ENCODE data around the gene KRT39.

KRT39 gene

GRCh38 chr17:40966848-40967247 lies at the start of gene KRT39:
Gene KRT39 (minus strand): TSS chr17:40966948. CDS start chr17:40966856, 92 bp downstream.
- no peak within 1 kb of the TSS for H3K4me3 ChIP-seq (ENCODE audit: low read length)
- DNase-seq (ENCODE audit: low read depth) = no peak
- TF ChIP-seq, protein P1, sequence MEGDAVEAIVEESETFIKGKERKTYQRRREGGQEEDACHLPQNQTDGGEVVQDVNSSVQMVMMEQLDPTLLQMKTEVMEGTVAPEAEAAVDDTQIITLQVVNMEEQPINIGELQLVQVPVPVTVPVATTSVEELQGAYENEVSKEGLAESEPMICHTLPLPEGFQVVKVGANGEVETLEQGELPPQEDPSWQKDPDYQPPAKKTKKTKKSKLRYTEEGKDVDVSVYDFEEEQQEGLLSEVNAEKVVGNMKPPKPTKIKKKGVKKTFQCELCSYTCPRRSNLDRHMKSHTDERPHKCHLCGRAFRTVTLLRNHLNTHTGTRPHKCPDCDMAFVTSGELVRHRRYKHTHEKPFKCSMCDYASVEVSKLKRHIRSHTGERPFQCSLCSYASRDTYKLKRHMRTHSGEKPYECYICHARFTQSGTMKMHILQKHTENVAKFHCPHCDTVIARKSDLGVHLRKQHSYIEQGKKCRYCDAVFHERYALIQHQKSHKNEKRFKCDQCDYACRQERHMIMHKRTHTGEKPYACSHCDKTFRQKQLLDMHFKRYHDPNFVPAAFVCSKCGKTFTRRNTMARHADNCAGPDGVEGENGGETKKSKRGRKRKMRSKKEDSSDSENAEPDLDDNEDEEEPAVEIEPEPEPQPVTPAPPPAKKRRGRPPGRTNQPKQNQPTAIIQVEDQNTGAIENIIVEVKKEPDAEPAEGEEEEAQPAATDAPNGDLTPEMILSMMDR (IDR thresholded peaks at IDR 0.05; ENCODE audit: insufficient read depth, low read depth, low read length, missing control alignments) = no peak

GRCh38 chr17:41015454-41015853 lies 48.7 kb upstream of the KRT39 start:
- no peak overlapping the region for H3K4me3 ChIP-seq (ENCODE audit: low read length)

GRCh38 chr17:41013606-41014005 lies 46.9 kb upstream of the KRT39 start:
- no peak for DNase-seq (ENCODE audit: low read depth)
- TF ChIP-seq, protein P1 (IDR thresholded peaks at IDR 0.05; ENCODE audit: insufficient read depth, low read depth, low read length, missing control alignments) = no peak
- no peak overlapping the region for H3K4me3 ChIP-seq (ENCODE audit: low read length)

More at GRCh38 chr17:41015454-41015853, 48.7 kb upstream of the KRT39 start:
- TF ChIP-seq, protein P1 (IDR thresholded peaks at IDR 0.05; ENCODE audit: insufficient read depth, low read depth, low read length, missing control alignments) = no peak
- DNase-seq (ENCODE audit: low read depth) = peak; percentile 15

DNA sequence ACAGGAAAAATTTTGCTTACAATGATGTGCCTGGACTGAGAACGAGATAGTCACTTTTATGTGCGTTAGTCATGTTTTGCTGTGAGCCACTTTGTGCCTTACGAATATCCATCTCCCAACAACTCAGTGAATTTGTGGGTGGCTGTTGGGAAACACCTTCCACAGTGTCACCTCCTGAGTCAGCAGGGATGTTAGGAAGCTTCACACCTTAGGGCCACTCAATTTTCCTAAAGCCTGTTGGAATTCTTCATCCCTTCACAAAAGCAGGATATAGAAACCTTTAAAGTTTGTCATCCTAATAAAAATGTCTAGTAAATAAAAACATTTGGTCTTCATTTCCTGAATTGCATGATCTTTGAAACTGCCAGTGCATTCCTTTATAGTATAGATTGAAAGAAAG lies 46.4 kb upstream of the KRT39 start:
- TF ChIP-seq, protein P1 (IDR thresholded peaks at IDR 0.05; ENCODE audit: insufficient read depth, low read depth, low read length, missing control alignments) = no peak
- no peak overlapping the region for H3K4me3 ChIP-seq (ENCODE audit: low read length)
- DNase-seq (ENCODE audit: low read depth) = peak; percentile 52

DNA sequence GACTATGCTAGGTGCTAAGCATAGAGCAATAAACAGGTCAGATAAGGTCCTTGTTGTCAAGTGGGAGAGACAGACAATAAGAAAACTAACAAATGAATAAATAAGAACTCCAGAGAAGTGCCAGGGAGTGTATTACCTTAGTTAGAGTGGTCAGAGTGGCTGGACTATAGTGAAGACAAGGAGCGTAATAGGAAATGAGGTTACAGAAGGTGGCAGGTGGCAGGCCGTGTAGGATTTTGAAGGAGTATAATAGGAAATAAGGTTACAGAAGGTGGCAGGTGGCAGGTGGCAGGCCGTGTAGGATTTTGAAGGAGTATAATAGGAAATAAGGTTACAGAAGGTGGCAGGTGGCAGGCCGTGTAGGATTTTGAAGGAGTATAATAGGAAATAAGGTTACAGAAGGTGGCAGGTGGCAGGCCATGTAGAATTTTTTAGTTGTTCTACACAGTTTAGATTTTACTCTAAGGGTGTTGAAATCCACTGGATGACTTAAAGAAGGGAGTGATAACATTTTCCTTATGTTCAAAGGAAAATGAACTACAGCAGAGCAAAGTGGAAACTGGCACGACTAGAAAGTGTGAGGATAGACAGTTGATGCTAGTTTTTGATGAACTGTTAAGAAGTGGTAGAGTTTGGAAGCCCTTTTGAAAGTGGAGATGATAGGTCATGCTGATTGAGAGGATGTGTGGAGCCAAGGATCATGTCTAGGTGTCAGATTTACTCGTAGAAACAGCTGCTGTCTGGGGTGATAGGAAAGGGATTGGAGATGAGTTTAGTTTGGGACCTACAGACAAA lies 45.8 kb upstream of the KRT39 start:
- DNase-seq (ENCODE audit: low read depth) = no peak
- no peak overlapping the region for H3K4me3 ChIP-seq (ENCODE audit: low read length)
- TF ChIP-seq, protein P1 (IDR thresholded peaks at IDR 0.05; ENCODE audit: insufficient read depth, low read depth, low read length, missing control alignments) = no peak

GRCh38 chr17:41010441-41010840 lies 43.7 kb upstream of the KRT39 start:
- DNase-seq (ENCODE audit: low read depth) = no peak
- TF ChIP-seq, protein P1 (IDR thresholded peaks at IDR 0.05; ENCODE audit: insufficient read depth, low read depth, low read length, missing control alignments) = no peak

DNA sequence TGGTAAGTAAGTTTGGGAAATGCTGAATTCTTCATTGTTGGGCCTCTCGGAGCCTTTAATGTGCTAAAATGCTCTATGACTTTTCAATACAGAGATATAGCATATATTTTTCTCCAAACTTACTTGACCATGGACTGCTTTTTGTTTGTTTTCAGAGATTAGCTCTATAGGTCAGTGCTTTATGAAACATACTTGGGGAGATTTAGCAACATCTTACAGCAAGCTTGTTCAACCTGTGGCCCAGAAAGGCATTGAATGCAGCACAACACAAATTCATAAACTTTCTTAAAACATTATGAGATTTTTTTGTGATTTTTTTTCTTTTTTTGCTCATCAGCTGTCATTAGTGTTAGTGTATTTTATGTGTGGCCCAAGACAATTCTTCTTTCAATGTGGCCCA lies 43.2 kb upstream of the KRT39 start:
- H3K4me3 ChIP-seq (ENCODE audit: low read length) = no peak overlapping the region
- DNase-seq (ENCODE audit: low read depth) = no peak
- TF ChIP-seq, protein P1 (IDR thresholded peaks at IDR 0.05; ENCODE audit: insufficient read depth, low read depth, low read length, missing control alignments) = no peak

More at GRCh38 chr17:41010441-41010840, 43.7 kb upstream of the KRT39 start:
- H3K4me3 ChIP-seq (ENCODE audit: low read length) = no peak overlapping the region

Measured in epithelial cell of esophagus (primary cell).